Astrocyte of the cerebellum (primary cell): ENCODE measurements around the gene PNPLA6.
A peak's percentile ranks its signal among the peaks of the same experiment; 100 is the strongest.

Experiments
- DNase-seq: peaks from one replicate; pipeline ENCODE4 v3.0.0-alpha.2; 2011; ENCODE audit warnings: low read depth
- H3K4me3 ChIP-seq: 2 replicates; pipeline ENCODE4 v1.5.1; 2011; ENCODE audit warnings: mild to moderate bottlenecking, low read depth, low read length, moderate library complexity
- in situ Hi-C: cut with HindIII; loops from 2 replicates; pipeline ENCODE4 v1.10.0; 2017; ENCODE audit warnings: low sequenced_read_pairs
- TF ChIP-seq, protein P1 (sequence below): IDR thresholded peaks from 2 replicates; pipeline ENCODE4 v1.5.1; 2012; ENCODE audit warnings: low read length, low read depth, moderate library complexity, mild to moderate bottlenecking; ENCODE audit errors: missing control alignments

The PNPLA6 gene

DNA sequence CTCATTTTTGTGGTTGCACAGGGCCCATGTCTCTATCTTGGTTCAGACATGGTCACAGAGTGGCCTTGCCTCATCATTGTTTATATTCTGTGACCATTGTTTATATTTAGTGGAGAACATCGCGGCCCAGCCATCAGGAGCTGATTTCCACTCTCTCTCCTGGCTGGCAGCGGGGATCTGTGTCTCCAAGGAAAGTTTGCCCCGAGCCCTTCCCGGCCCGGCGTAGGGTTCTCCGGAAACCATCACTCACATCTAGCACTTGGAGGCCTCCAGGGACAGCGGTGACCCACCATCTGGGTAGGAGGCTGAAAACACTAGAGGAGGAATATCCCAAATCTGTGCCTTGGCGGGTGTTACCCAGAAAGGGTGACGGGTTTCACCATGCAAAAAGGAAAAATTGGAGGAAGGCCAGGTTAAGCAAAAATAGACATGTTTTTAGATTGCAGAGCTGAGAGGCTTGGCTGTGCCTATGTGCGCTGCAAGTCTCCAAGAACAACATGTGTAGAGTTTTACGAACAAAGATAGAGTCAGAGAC, 20.3 kb upstream of the PNPLA6 start:
- no peak for DNase-seq
- TF ChIP-seq, protein P1, sequence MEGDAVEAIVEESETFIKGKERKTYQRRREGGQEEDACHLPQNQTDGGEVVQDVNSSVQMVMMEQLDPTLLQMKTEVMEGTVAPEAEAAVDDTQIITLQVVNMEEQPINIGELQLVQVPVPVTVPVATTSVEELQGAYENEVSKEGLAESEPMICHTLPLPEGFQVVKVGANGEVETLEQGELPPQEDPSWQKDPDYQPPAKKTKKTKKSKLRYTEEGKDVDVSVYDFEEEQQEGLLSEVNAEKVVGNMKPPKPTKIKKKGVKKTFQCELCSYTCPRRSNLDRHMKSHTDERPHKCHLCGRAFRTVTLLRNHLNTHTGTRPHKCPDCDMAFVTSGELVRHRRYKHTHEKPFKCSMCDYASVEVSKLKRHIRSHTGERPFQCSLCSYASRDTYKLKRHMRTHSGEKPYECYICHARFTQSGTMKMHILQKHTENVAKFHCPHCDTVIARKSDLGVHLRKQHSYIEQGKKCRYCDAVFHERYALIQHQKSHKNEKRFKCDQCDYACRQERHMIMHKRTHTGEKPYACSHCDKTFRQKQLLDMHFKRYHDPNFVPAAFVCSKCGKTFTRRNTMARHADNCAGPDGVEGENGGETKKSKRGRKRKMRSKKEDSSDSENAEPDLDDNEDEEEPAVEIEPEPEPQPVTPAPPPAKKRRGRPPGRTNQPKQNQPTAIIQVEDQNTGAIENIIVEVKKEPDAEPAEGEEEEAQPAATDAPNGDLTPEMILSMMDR, result no peak
- in situ Hi-C loops, result no loop called here
- peak overlapping the region; percentile 41 for H3K4me3 ChIP-seq

- in situ Hi-C loops, result no loop called here
- TF ChIP-seq, protein P1, result no peak
- DNase-seq, result no peak
- peak within 1 kb of the TSS; percentile 89 for H3K4me3 ChIP-seq
Observed at GRCh38 chr19:7515645-7516151, 19.8 kb upstream of the PNPLA6 start, which contains the start of gene ZNF358. TSS of gene ZNF358 (plus strand) at chr19:7516103. CDS start at chr19:7519243, 3,140 bp downstream.

GRCh38 chr19:7516333-7516732, 19.2 kb upstream of the PNPLA6 start:
- H3K4me3 ChIP-seq, result peak overlapping the region; percentile 89
- DNase-seq, result no peak
- in situ Hi-C loops, result no loop called here
- TF ChIP-seq, protein P1, result no peak

DNA sequence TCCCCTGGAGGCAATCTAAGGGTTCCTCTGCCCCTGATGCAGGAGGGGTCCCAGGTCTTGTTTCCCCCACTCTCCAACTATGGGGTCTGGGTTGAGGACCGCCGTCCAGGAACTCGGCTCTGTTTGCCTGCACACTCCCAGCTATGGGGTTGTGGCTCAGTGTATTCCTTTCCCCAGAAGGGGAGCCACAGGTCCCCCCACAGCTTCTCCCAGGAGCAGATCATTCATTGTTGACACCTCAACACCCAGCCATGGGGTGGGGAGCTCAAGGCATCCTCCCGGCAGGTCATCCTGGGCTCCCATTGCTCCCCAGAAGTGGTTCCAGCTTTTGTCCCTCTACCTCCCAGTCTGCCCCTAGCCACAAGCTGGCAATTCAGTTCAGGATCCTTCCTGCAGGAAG, 18.6 kb upstream of the PNPLA6 start:
- no peak for DNase-seq
- in situ Hi-C loops, result no loop called here
- TF ChIP-seq, protein P1, result no peak
- peak overlapping the region; percentile 89 for H3K4me3 ChIP-seq

- no peak for DNase-seq
- in situ Hi-C loops, result no loop called here
Observed at GRCh38 chr19:7519361-7520130, 16.0 kb upstream of the PNPLA6 start.

More at GRCh38 chr19:7519361-7520130, 16.0 kb upstream of the PNPLA6 start:
- H3K4me3 ChIP-seq, result no peak overlapping the region
- TF ChIP-seq, protein P1, result no peak
